GM18520 (cell line): Measurements from ENCODE around the gene TMEM238.
"Not testable (repeated sequence)": the region's sequence is repeated elsewhere in the genome, so short reads cannot be mapped to it uniquely, and the experiment has no call there.

Source experiments
- ATAC-seq: cut with Tn5 transposase; IDR thresholded peaks from one replicate; pipeline ENCODE4 v1.9.1; 2021; ENCODE audit not compliant: unreplicated experiment

The TMEM238 gene

GRCh38 chr19:55341595-55342531, 42.2 kb downstream of the TMEM238 start:
- no peak for ATAC-seq

GRCh38 chr19:55341171-55341588, 42.9 kb downstream of the TMEM238 start:
- ATAC-seq: no peak

- no peak for ATAC-seq
Observed at GRCh38 chr19:55340784-55341147, 43.3 kb downstream of the TMEM238 start.

- no peak for ATAC-seq
Observed at GRCh38 chr19:55339889-55340783, 44.0 kb downstream of the TMEM238 start.

- ATAC-seq: peak; percentile 81
Observed at GRCh38 chr19:55339105-55339888, 44.8 kb downstream of the TMEM238 start, which contains the start of gene KMT5C. Gene KMT5C, plus strand, starts transcription at chr19:55339876. Its CDS starts 2,061 bp downstream, at chr19:55341937.

- ATAC-seq: no peak
Observed at GRCh38 chr19:55336101-55336500, 48.0 kb downstream of the TMEM238 start.

GRCh38 chr19:55333870-55334269, 50.2 kb downstream of the TMEM238 start:
- ATAC-seq: no peak

- not testable (repeated sequence) for ATAC-seq
Observed at GRCh38 chr19:55329791-55330190, 54.3 kb downstream of the TMEM238 start.
